22Rv1 (cell line): Measurements from ENCODE around the gene CECR2.

Source experiments
- H3K27ac ChIP-seq: fragments of 450-650 bp; 2 replicates; pipeline ENCODE4 v1.5.1; 2017
- CTCF ChIP-seq: fragments of 450-650 bp; IDR thresholded peaks from 2 replicates; pipeline ENCODE4 v1.5.1; 2017; ENCODE audit warnings: mild to moderate bottlenecking
- ZFX ChIP-seq: fragments of 450-650 bp; IDR thresholded peaks from 2 replicates; pipeline ENCODE4 v1.6.1; 2017; ENCODE audit warnings: antibody characterized with exemption, borderline replicate concordance

CECR2 gene

GRCh38 chr22:17381192-17381913 is 12.1 kb downstream of the CECR2 start:
- TF ChIP-seq ZFX (no peak), CTCF (no peak)

GRCh38 chr22:17384612-17385330 is 15.5 kb downstream of the CECR2 start:
- TF ChIP-seq CTCF (no peak), ZFX (no peak)
- no peak overlapping the region for H3K27ac ChIP-seq

More at GRCh38 chr22:17381192-17381913, 12.1 kb downstream of the CECR2 start:
- H3K27ac ChIP-seq = no peak overlapping the region

GRCh38 chr22:17387356-17387755 is 18.1 kb downstream of the CECR2 start:
- H3K27ac ChIP-seq = no peak overlapping the region

GRCh38 chr22:17388235-17388634 is 19.0 kb downstream of the CECR2 start:
- TF ChIP-seq CTCF (no peak), ZFX (no peak)
- H3K27ac ChIP-seq = no peak overlapping the region

More at GRCh38 chr22:17387356-17387755, 18.1 kb downstream of the CECR2 start:
- TF ChIP-seq ZFX = no peak
- no peak for TF ChIP-seq CTCF

GRCh38 chr22:17390087-17390486 is 20.8 kb downstream of the CECR2 start:
- H3K27ac ChIP-seq = no peak overlapping the region
- TF ChIP-seq ZFX (no peak), CTCF (no peak)

GRCh38 chr22:17396516-17396915 is 27.3 kb downstream of the CECR2 start:
- H3K27ac ChIP-seq = no peak overlapping the region
- TF ChIP-seq ZFX = no peak
- TF ChIP-seq CTCF = no peak
